Panc1 (cell line): ENCODE measurements around the gene PRLH. TPM values are rescaled to one million over a fixed set of nuclear protein-coding genes. Genes with fewer than 3 reads are reported as not detected.

Experiments
- ATAC-seq: fragments of 200-7000 bp; cut with Tn5 transposase; 2 replicates; pipeline ENCODE4 v1.9.1; 2020; ENCODE audit warnings: mild to moderate bottlenecking, moderate library complexity
- BruUV-seq: library from RNA; stranded (reverse); fragments of 400-500 nt; replicated peaks from 2 replicates; lab custom pipeline; 2021; lab: Mats Ljungman, UMichigan
- CTCF ChIA-PET: fragments of 300-600 bp; sonication (Branson Sonifier 250); formaldehyde crosslinking; loops from one replicate; lab custom pipeline; 2022; ENCODE audit warnings: antibody characterized with exemption; lab: Charles Lee
- POLR2A ChIA-PET: fragments of 300-600 bp; sonication (Branson Sonifier 250); formaldehyde crosslinking; loops from one replicate; lab custom pipeline; 2022; ENCODE audit warnings: antibody characterized with exemption; lab: Charles Lee
- DNase-seq: peaks from one replicate; pipeline ENCODE4 v3.0.0-alpha.2; 2010; ENCODE audit warnings: low read depth, low spot score
- H3K27ac ChIP-seq: 2 replicates; pipeline ENCODE4 v1.5.1; 2011; ENCODE audit warnings: mild to moderate bottlenecking, low read length, inconsistent platforms
- H3K27me3 ChIP-seq: fragments of 200-500 bp; sonication (Bioruptor generic); 2 replicates; pipeline ENCODE4 v1.6.0; 2014; ENCODE audit warnings: low read length, inconsistent platforms; ENCODE audit not compliant: control insufficient read depth, insufficient read depth
- H3K36me3 ChIP-seq: fragments of 200-500 bp; sonication (Bioruptor generic); 2 replicates; pipeline ENCODE4 v1.5.1; 2014; ENCODE audit warnings: inconsistent platforms, mild to moderate bottlenecking, low read length, moderate library complexity; ENCODE audit not compliant: control insufficient read depth, insufficient read depth
- H3K4me1 ChIP-seq: 2 replicates; pipeline ENCODE4 v1.5.1; 2011; ENCODE audit warnings: inconsistent platforms, mild to moderate bottlenecking, low read length, moderate library complexity; ENCODE audit not compliant: control insufficient read depth, insufficient read depth
- H3K4me3 ChIP-seq, 2 experiments: 2 replicates each; pipeline ENCODE4 v1.5.1; 2011 to 2012; ENCODE audit warnings: low read depth in 2 of 2, low read length in 2 of 2, mild to moderate bottlenecking in 2 of 2, inconsistent platforms in 1 of 2, moderate library complexity in 1 of 2
- H3K9me3 ChIP-seq: fragments of 200-500 bp; sonication (Bioruptor generic); 2 replicates; pipeline ENCODE4 v1.5.1; 2014; ENCODE audit warnings: low read depth, mild to moderate bottlenecking, inconsistent platforms, low read length, moderate library complexity; ENCODE audit not compliant: control insufficient read depth, insufficient read depth
- POLR2AphosphoS5 ChIP-seq: IDR thresholded peaks from 2 replicates; pipeline ENCODE4 v1.6.1; 2012; ENCODE audit warnings: mild to moderate bottlenecking, low read depth, low read length, moderate library complexity
- SIN3A ChIP-seq: IDR thresholded peaks from 2 replicates; pipeline ENCODE4 v1.6.1; 2012; ENCODE audit warnings: low read depth, mild to moderate bottlenecking, low read length, moderate library complexity, borderline replicate concordance; ENCODE audit not compliant: insufficient read depth
- TCF7L2 ChIP-seq: IDR thresholded peaks from 2 replicates; pipeline ENCODE4 v1.6.1; 2011; ENCODE audit warnings: mild to moderate bottlenecking, low read depth, low read length, inconsistent platforms
- in situ Hi-C: cut with HindIII; loops from 2 replicates; pipeline ENCODE4 v1.10.0; 2016; ENCODE audit warnings: low sequenced_read_pairs, low pct_unique_long_range_greater_than_20kb
- intact Hi-C: fragments of 100-400 bp; cut with micrococcal nuclease; formaldehyde crosslinking; loops from one replicate; pipeline ENCODE4 v1.10.0; 2022; ENCODE audit not compliant: unreplicated experiment
- total RNA-seq: library from RNA; stranded (reverse); gene quantifications from one replicate; pipeline ENCODE4 v1.2.1, GENCODE V29; 2021; ENCODE audit not compliant: unreplicated experiment
- TF ChIP-seq, protein P1 (sequence below), 2 experiments: IDR thresholded peaks; 2 replicates each; pipeline ENCODE4 v1.6.1; 2011 to 2012; ENCODE audit warnings: low read depth in 2 of 2, control low read depth in 1 of 2, low read length in 1 of 2, mild to moderate bottlenecking in 1 of 2, moderate library complexity in 1 of 2; ENCODE audit not compliant: insufficient read depth in 1 of 2
- TF ChIP-seq, protein P2 (sequence below): fragments of 450-650 bp; IDR thresholded peaks from 2 replicates; pipeline ENCODE4 v1.5.1; 2017; ENCODE audit warnings: mild to moderate bottlenecking

The PRLH gene
- total RNA-seq, 1 experiment from 2014 or later: not detected

GRCh38 chr2:237533668-237534161 lies 32.7 kb upstream of the PRLH start:
- no peaks in the 10 kb centered on the region for H3K9me3 ChIP-seq
- TF ChIP-seq POLR2AphosphoS5 (no peak), SIN3A (no peak), TCF7L2 (no peak)
- TF ChIP-seq, protein P1, sequence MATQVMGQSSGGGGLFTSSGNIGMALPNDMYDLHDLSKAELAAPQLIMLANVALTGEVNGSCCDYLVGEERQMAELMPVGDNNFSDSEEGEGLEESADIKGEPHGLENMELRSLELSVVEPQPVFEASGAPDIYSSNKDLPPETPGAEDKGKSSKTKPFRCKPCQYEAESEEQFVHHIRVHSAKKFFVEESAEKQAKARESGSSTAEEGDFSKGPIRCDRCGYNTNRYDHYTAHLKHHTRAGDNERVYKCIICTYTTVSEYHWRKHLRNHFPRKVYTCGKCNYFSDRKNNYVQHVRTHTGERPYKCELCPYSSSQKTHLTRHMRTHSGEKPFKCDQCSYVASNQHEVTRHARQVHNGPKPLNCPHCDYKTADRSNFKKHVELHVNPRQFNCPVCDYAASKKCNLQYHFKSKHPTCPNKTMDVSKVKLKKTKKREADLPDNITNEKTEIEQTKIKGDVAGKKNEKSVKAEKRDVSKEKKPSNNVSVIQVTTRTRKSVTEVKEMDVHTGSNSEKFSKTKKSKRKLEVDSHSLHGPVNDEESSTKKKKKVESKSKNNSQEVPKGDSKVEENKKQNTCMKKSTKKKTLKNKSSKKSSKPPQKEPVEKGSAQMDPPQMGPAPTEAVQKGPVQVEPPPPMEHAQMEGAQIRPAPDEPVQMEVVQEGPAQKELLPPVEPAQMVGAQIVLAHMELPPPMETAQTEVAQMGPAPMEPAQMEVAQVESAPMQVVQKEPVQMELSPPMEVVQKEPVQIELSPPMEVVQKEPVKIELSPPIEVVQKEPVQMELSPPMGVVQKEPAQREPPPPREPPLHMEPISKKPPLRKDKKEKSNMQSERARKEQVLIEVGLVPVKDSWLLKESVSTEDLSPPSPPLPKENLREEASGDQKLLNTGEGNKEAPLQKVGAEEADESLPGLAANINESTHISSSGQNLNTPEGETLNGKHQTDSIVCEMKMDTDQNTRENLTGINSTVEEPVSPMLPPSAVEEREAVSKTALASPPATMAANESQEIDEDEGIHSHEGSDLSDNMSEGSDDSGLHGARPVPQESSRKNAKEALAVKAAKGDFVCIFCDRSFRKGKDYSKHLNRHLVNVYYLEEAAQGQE (IDR thresholded peaks at IDR 0.05; ENCODE audit: insufficient read depth in 1 of 2, low read depth in 2 of 2, low read length in 1 of 2): no peak
- TF ChIP-seq, protein P2, sequence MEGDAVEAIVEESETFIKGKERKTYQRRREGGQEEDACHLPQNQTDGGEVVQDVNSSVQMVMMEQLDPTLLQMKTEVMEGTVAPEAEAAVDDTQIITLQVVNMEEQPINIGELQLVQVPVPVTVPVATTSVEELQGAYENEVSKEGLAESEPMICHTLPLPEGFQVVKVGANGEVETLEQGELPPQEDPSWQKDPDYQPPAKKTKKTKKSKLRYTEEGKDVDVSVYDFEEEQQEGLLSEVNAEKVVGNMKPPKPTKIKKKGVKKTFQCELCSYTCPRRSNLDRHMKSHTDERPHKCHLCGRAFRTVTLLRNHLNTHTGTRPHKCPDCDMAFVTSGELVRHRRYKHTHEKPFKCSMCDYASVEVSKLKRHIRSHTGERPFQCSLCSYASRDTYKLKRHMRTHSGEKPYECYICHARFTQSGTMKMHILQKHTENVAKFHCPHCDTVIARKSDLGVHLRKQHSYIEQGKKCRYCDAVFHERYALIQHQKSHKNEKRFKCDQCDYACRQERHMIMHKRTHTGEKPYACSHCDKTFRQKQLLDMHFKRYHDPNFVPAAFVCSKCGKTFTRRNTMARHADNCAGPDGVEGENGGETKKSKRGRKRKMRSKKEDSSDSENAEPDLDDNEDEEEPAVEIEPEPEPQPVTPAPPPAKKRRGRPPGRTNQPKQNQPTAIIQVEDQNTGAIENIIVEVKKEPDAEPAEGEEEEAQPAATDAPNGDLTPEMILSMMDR: no peak
- H3K27ac ChIP-seq: no peak overlapping the region
- intact Hi-C loops (no loop called here), in situ Hi-C loops (no loop called here)
- BruUV-seq: no TSS peak
- ChIA-PET CTCF (interaction anchor here (0.5 to 0.6 kb wide), 2 partner anchors 37 to 112 kb away, joined by 3 to 4 read pairs; no protein-coding TSS in a partner anchor), POLR2A (no interaction called here)
- ATAC-seq: no peak
- H3K36me3 ChIP-seq: no peaks in the 10 kb centered on the region
- no peaks in the 10 kb centered on the region for H3K27me3 ChIP-seq
- no peak for DNase-seq
- H3K4me3 ChIP-seq: no peak overlapping the region
- H3K4me1 ChIP-seq: no peaks in the 10 kb centered on the region

- CTCF ChIA-PET: interaction anchor here (0.6 kb wide), 1 partner anchor 114 kb away, joined by 3 read pairs; no protein-coding TSS in a partner anchor
These were observed 32.0 kb upstream of the PRLH start for GRCh38 chr2:237534380-237534779.

More at GRCh38 chr2:237534380-237534779, 32.0 kb upstream of the PRLH start:
- in situ Hi-C loops: no loop called here
- H3K27ac ChIP-seq: no peak overlapping the region
- no peaks in the 10 kb centered on the region for H3K4me1 ChIP-seq
- POLR2A ChIA-PET: no interaction called here
- no peak overlapping the region for H3K4me3 ChIP-seq
- DNase-seq: no peak
- BruUV-seq: no TSS peak
- ATAC-seq: no peak
- no peaks in the 10 kb centered on the region for H3K27me3 ChIP-seq
- intact Hi-C loops: no loop called here
- TF ChIP-seq, protein P1 (IDR thresholded peaks at IDR 0.05; ENCODE audit: insufficient read depth in 1 of 2, low read depth in 2 of 2, low read length in 1 of 2): no peak
- TF ChIP-seq POLR2AphosphoS5 (no peak), SIN3A (no peak), TCF7L2 (no peak)
- TF ChIP-seq, protein P2: no peak
- no peaks in the 10 kb centered on the region for H3K9me3 ChIP-seq
- no peaks in the 10 kb centered on the region for H3K36me3 ChIP-seq
